HepG2 (cell line): Measurements from ENCODE around the gene ARHGAP25. TPM values are rescaled to one million over a fixed set of nuclear protein-coding genes. Genes with fewer than 3 reads are reported as not detected.
A peak's percentile ranks its signal among the peaks of the same experiment; 100 is the strongest.

Source experiments
- ATAC-seq: fragments of 200-7000 bp; cut with Tn5 transposase; 3 replicates; pipeline ENCODE4 v1.9.1; 2020; ENCODE audit warnings: mild to moderate bottlenecking, moderate library complexity
- Bru-seq: library from RNA; stranded (reverse); fragments of 400-500 nt; gene quantifications from one replicate; lab custom pipeline; 2021; lab: Mats Ljungman, UMichigan
- BruChase-seq, 2 experiments: library from RNA; stranded (reverse); fragments of 400-500 nt; gene quantifications; one replicate each; lab custom pipeline; 2021; lab: Mats Ljungman, UMichigan
- BruUV-seq: library from RNA; stranded (reverse); fragments of 400-500 nt; replicated peaks from 2 replicates; lab custom pipeline; 2021; lab: Mats Ljungman, UMichigan
- CTCF ChIA-PET: fragments of 300-600 bp; formaldehyde crosslinking; extraction: SDS; loops from one replicate; lab custom pipeline; 2021; ENCODE audit warnings: low total read pairs, inconsistent platforms, low intra/inter-chr PET ratio; lab: Yijun Ruan, JAX
- POLR2A ChIA-PET: fragments of 350-600 bp; sonication (Branson Sonifier 250); formaldehyde crosslinking; loops from one replicate; lab custom pipeline; 2020; ENCODE audit warnings: antibody characterized with exemption, inconsistent platforms; lab: Yijun Ruan, JAX
- DNase-seq: peaks from one replicate; pipeline ENCODE4 v3.0.0-alpha.2; 2015; ENCODE audit warnings: low spot score
- FAIRE-seq: peaks from 3 replicates; lab custom pipeline; 2011; peaks lifted over from hg19 to GRCh38; lab: Jason Lieb, UNC
- H2AFZ ChIP-seq: one replicate; pipeline ENCODE4 v1.6.1; 2011; ENCODE audit warnings: low read length, inconsistent platforms
- H3K27ac ChIP-seq: fragments of 300-600 bp; 3 replicates; pipeline ENCODE4 v1.8.0; 2011; ENCODE audit warnings: mixed run types, mild to moderate bottlenecking, mixed read lengths, low read length, inconsistent platforms; ENCODE audit not compliant: insufficient read depth; ENCODE audit errors: extremely low read length
- H3K27me3 ChIP-seq, 2 experiments: fragments of 200-600 bp in 1 of 2; 2 replicates in 1 of 2; 3 replicates in 1 of 2; pipeline versions ENCODE4 v1.6.0 to v1.8.0; 2011; ENCODE audit warnings: low read length in 2 of 2, mild to moderate bottlenecking in 2 of 2, moderate library complexity in 2 of 2, inconsistent platforms in 1 of 2; ENCODE audit not compliant: insufficient read depth in 2 of 2, control insufficient read depth in 1 of 2
- H3K36me3 ChIP-seq, 2 experiments: fragments of 200-600 bp in 1 of 2; replicated peaks in 1 of 2; 2 replicates in 1 of 2; 3 replicates in 1 of 2; pipeline versions ENCODE4 v1.5.1 to v1.8.0; 2011; ENCODE audit warnings: low read length in 2 of 2, inconsistent platforms in 1 of 2; ENCODE audit not compliant: insufficient read depth in 2 of 2, control insufficient read depth in 1 of 2
- H3K4me1 ChIP-seq: 2 replicates; pipeline ENCODE4 v1.5.1; 2012; ENCODE audit warnings: low read length, inconsistent platforms; ENCODE audit not compliant: insufficient read depth
- H3K4me2 ChIP-seq: 2 replicates; pipeline ENCODE4 v1.6.0; 2011; ENCODE audit warnings: low read depth, low read length, inconsistent platforms
- H3K4me3 ChIP-seq, 3 experiments: fragments of 200-600 bp in 1 of 3; sonication (generic), shearing (Covaris generic) in 1 of 3; replicated peaks in 1 of 3; 2 replicates each; pipeline ENCODE4 v1.5.1; 2011 to 2016; ENCODE audit warnings: low read length in 3 of 3, inconsistent platforms in 2 of 3, low read depth in 2 of 3, mild to moderate bottlenecking in 2 of 3, control low read depth in 1 of 3, mixed read lengths in 1 of 3; ENCODE audit not compliant: insufficient read depth in 1 of 3
- H3K79me2 ChIP-seq: one replicate; pipeline ENCODE4 v1.6.1; 2011; ENCODE audit warnings: low read length, inconsistent platforms; ENCODE audit not compliant: insufficient read depth
- H3K9ac ChIP-seq: 2 replicates; pipeline ENCODE4 v1.6.0; 2011; ENCODE audit warnings: mild to moderate bottlenecking, low read depth, low read length, inconsistent platforms; ENCODE audit not compliant: insufficient read depth
- H3K9me3 ChIP-seq: 2 replicates; pipeline ENCODE4 v1.5.1; 2012; ENCODE audit warnings: mild to moderate bottlenecking, low read length
- H4K20me1 ChIP-seq: 2 replicates; pipeline ENCODE4 v1.6.0; 2011; ENCODE audit warnings: inconsistent platforms, mild to moderate bottlenecking, low read length, moderate library complexity; ENCODE audit not compliant: insufficient read depth
- PCBP2 ChIP-seq: fragments of 200-400 bp; formaldehyde crosslinking; optimal IDR thresholded peaks from 2 replicates; pipeline ENCODE3; 2018; ENCODE audit warnings: low read length, low read depth; ENCODE audit not compliant: poor library complexity, severe bottlenecking
- RERE ChIP-seq: IDR thresholded peaks from 2 replicates; pipeline ENCODE4 v1.6.1; 2016; ENCODE audit warnings: low read depth, missing genetic modification reagents, missing compliant biosample characterization
- TEF ChIP-seq: sonication (generic); formaldehyde crosslinking; IDR thresholded peaks from 2 replicates; pipeline ENCODE4 v1.5.0; 2020; ENCODE audit warnings: missing genetic modification reagents
- WGBS: methylation state at CpG from one replicate; pipeline ENCODE4 v1.1.6; 2017; ENCODE audit warnings: low lambda C conversion rate; 5-methylcytosine and 5-hydroxymethylcytosine counted together
- in situ Hi-C: cut with HindIII; loops from 2 replicates; pipeline ENCODE4 v1.10.0; 2017; ENCODE audit warnings: low pct_unique_long_range_greater_than_20kb; ENCODE audit not compliant: extremely low pct_ligation_motif_present
- intact Hi-C: fragments of 100-400 bp; cut with micrococcal nuclease; formaldehyde crosslinking; loops from one replicate; pipeline ENCODE4 v1.10.0; 2022; ENCODE audit not compliant: unreplicated experiment
- long read RNA-seq, 2 experiments: library from RNA in 1 of 2; library from polyadenylated mRNA in 1 of 2; stranded (forward) in 1 of 2; unstranded in 1 of 2; transcript quantifications; one replicate each; pipeline ENCODE4 v2.0.0, GENCODE V29; 2019 to 2022
- polyA minus RNA-seq, 3 experiments: library from RNA; depleted of rRNA, polyadenylated mRNA; stranded (reverse); fragments of >200 nt; gene quantifications; 2 replicates each; pipeline ENCODE4 v1.2.3, GENCODE V29; 2011; ENCODE audit warnings: low replicate concordance in 1 of 3
- polyA plus RNA-seq, 8 experiments: library from polyadenylated mRNA; depleted of rRNA in 3 of 8; stranded (reverse) in 7 of 8; unstranded in 1 of 8; fragments of >200 nt; fragmentation: Illumina TruSeq in 4 of 8; extraction: Trizol in 4 of 8; gene quantifications; 2 replicates each; pipeline versions ENCODE4 v1.2.1 to v1.2.3, GENCODE V29; 2011 to 2016; ENCODE audit warnings: low read depth in 4 of 8, missing spikeins in 1 of 8, mixed read lengths in 1 of 8; ENCODE audit not compliant: insufficient read depth in 1 of 8
- total RNA-seq, 5 experiments: library from RNA; depleted of rRNA; stranded (reverse); fragments of >200 nt; fragmentation: Illumina TruSeq; extraction: Trizol; gene quantifications; 2 replicates each; pipeline ENCODE4 v1.2.3, GENCODE V29; 2016; ENCODE audit warnings: low read depth in 1 of 5

The ARHGAP25 gene
- total RNA-seq (2016; rRNA removed; fragmentation: Illumina TruSeq; extraction: Trizol), result not detected in 2 replicates
- total RNA-seq (2016; cell fraction: cytosol; rRNA removed; fragmentation: Illumina TruSeq; extraction: Trizol; ENCODE audit: low read depth), result not detected in 2 replicates
- total RNA-seq (2016; cell fraction: insoluble cytoplasmic fraction; rRNA removed; fragmentation: Illumina TruSeq; extraction: Trizol), result not detected in 2 replicates
- not detected in 2 replicates for total RNA-seq (2016; cell fraction: membrane; rRNA removed; fragmentation: Illumina TruSeq; extraction: Trizol)
- total RNA-seq (2016; cell fraction: nucleus; rRNA removed; fragmentation: Illumina TruSeq; extraction: Trizol), result not detected in 2 replicates
- not detected in 2 replicates for polyA plus RNA-seq (2011; rRNA removed)
- polyA plus RNA-seq (2011; cell fraction: cytosol; rRNA removed), result not detected in 2 replicates
- polyA plus RNA-seq (2011; cell fraction: nucleus; rRNA removed), result not detected in 2 replicates
- polyA plus RNA-seq (2012), result not detected in 2 replicates
- not detected in 2 replicates for polyA plus RNA-seq (2016; cell fraction: cytosol; fragmentation: Illumina TruSeq; extraction: Trizol; ENCODE audit: low read depth)
- polyA plus RNA-seq (2016; cell fraction: insoluble cytoplasmic fraction; fragmentation: Illumina TruSeq; extraction: Trizol; ENCODE audit: low read depth), result not detected in 2 replicates
- polyA plus RNA-seq (2016; cell fraction: membrane; fragmentation: Illumina TruSeq; extraction: Trizol; ENCODE audit: low read depth), result not detected in 2 replicates
- polyA plus RNA-seq (2016; cell fraction: nucleus; fragmentation: Illumina TruSeq; extraction: Trizol; ENCODE audit: insufficient read depth, low read depth), result not detected in 2 replicates
- 1.2 TPM in 1 of 2 replicates, not detected in the other for polyA minus RNA-seq (2011; rRNA and poly(A)+ RNA removed; ENCODE audit: low replicate concordance)
- not detected in 2 replicates for polyA minus RNA-seq (2011; cell fraction: cytosol; rRNA and poly(A)+ RNA removed)
- not detected in 2 replicates for polyA minus RNA-seq (2011; cell fraction: nucleus; rRNA and poly(A)+ RNA removed)
- not detected for Bru-seq, nascent RNA
- BruChase-seq, experiment 1, labeled RNA remaining after a 6-hour chase, result not detected
- BruChase-seq, experiment 2, labeled RNA remaining after a 2-hour chase, result percentile 2 among the genes with signal in this experiment
- long read RNA-seq, experiment 1, result 0 reads
- long read RNA-seq, experiment 2, result 0 reads

GRCh38 chr2:68734688-68735525, at the start of gene ARHGAP25:
ARHGAP25 (plus strand) TSS chr2:68734811; CDS start chr2:68735200, 389 bp downstream.
- ChIA-PET CTCF (no interaction called here), POLR2A (no interaction called here)
- Histone ChIP-seq H3K79me2 (no peaks in the 10 kb centered on the region), H3K9ac (no peak within 1 kb of the TSS), H3K4me1 (no peaks in the 10 kb centered on the region), H3K9me3 (no peaks in the 10 kb centered on the region), H3K27ac (no peak within 1 kb of the TSS), H4K20me1 (no peaks in the 10 kb centered on the region), H2AFZ (no peak within 1 kb of the TSS), H3K27me3 (peaks cover 3 to 44% of the 10 kb centered on the region in 2 experiments; a peak in 4 of 5 replicates), H3K4me3 (no peak within 1 kb of the TSS), H3K4me2 (no peak within 1 kb of the TSS), H3K36me3 (no peaks in the 10 kb centered on the region)
- intact Hi-C loops (no loop called here), in situ Hi-C loops (no loop called here)
- TF ChIP-seq TEF (CRISPR knock-in tag) (no peak), PCBP2 (no peak), RERE (CRISPR knock-in tag) (no peak)
- DNase-seq, result no peak
- ATAC-seq, result no peak
- FAIRE-seq, result no peak
- BruUV-seq, result no TSS peak
- 27% methylated on average over 12 of the region's 12 CpGs for WGBS
